DOHH2 (cell line): ENCODE results near the gene PPP2R3A.

Source experiments
- H3F3A ChIP-seq: fragments of 200-600 bp; sonication (generic), shearing (Covaris generic); 2 replicates; pipeline ENCODE4 v1.6.0; 2016; ENCODE audit warnings: antibody characterized with exemption, mild to moderate bottlenecking; ENCODE audit not compliant: control insufficient read depth, insufficient read depth
- H3K27ac ChIP-seq: fragments of 200-600 bp; sonication (generic); 2 replicates; pipeline ENCODE4 v1.5.1; 2014; ENCODE audit warnings: low read depth, mild to moderate bottlenecking, low read length, moderate library complexity
- H3K27me3 ChIP-seq: fragments of 200-600 bp; sonication (generic); 2 replicates; pipeline ENCODE4 v1.6.1; 2014; ENCODE audit warnings: mild to moderate bottlenecking, low read length, mixed read lengths; ENCODE audit not compliant: control insufficient read depth
- H3K36me3 ChIP-seq: fragments of 200-600 bp; sonication (generic); 2 replicates; pipeline ENCODE4 v1.6.1; 2014; ENCODE audit warnings: mild to moderate bottlenecking, low read length, moderate library complexity, mixed read lengths; ENCODE audit not compliant: control insufficient read depth
- H3K4me1 ChIP-seq: fragments of 200-600 bp; sonication (generic); 2 replicates; pipeline ENCODE4 v1.6.1; 2014; ENCODE audit warnings: mild to moderate bottlenecking, low read length, mixed read lengths; ENCODE audit not compliant: control insufficient read depth
- H3K4me2 ChIP-seq: fragments of 200-600 bp; sonication (generic); 2 replicates; pipeline ENCODE4 v1.6.0; 2014; ENCODE audit warnings: mild to moderate bottlenecking, low read length, moderate library complexity
- H3K4me3 ChIP-seq: fragments of 200-600 bp; sonication (generic); 2 replicates; pipeline ENCODE4 v1.5.1; 2014; ENCODE audit warnings: mild to moderate bottlenecking, low read length, mixed read lengths
- H3K79me2 ChIP-seq: fragments of 200-600 bp; sonication (generic); 2 replicates; pipeline ENCODE4 v1.6.1; 2014; ENCODE audit warnings: mild to moderate bottlenecking, low read length, mixed read lengths; ENCODE audit not compliant: control insufficient read depth
- H3K9me2 ChIP-seq: fragments of 200-600 bp; sonication (generic); replicated peaks from 2 replicates; pipeline ENCODE4 v1.6.1; 2014; ENCODE audit warnings: mild to moderate bottlenecking, low read length, mixed read lengths; ENCODE audit not compliant: control insufficient read depth
- H3K9me3 ChIP-seq: fragments of 200-600 bp; sonication (generic); 2 replicates; pipeline ENCODE4 v1.6.1; 2014; ENCODE audit warnings: antibody characterized with exemption, low read length, mixed read lengths; ENCODE audit not compliant: control insufficient read depth, insufficient read depth
- H4K20me1 ChIP-seq: fragments of 200-600 bp; sonication (generic); 2 replicates; pipeline ENCODE4 v1.6.0; 2014; ENCODE audit warnings: low read depth, mild to moderate bottlenecking, antibody characterized with exemption, low read length, moderate library complexity; ENCODE audit not compliant: control insufficient read depth, insufficient read depth
- EZH2phosphoT487 ChIP-seq: fragments of 200-600 bp; sonication (generic); IDR thresholded peaks from 2 replicates; pipeline ENCODE4 v1.6.1; 2017; ENCODE audit warnings: borderline replicate concordance, mild to moderate bottlenecking, antibody characterized with exemption, low read length, moderate library complexity, mixed read lengths
- TF ChIP-seq, protein P1 (sequence below): fragments of 200-600 bp; sonication (generic); IDR thresholded peaks from one replicate; pipeline ENCODE4 v1.5.1; 2014; ENCODE audit warnings: antibody characterized with exemption, mild to moderate bottlenecking, low read depth, low read length; ENCODE audit not compliant: poor library complexity, severe bottlenecking

Gene PPP2R3A

DNA sequence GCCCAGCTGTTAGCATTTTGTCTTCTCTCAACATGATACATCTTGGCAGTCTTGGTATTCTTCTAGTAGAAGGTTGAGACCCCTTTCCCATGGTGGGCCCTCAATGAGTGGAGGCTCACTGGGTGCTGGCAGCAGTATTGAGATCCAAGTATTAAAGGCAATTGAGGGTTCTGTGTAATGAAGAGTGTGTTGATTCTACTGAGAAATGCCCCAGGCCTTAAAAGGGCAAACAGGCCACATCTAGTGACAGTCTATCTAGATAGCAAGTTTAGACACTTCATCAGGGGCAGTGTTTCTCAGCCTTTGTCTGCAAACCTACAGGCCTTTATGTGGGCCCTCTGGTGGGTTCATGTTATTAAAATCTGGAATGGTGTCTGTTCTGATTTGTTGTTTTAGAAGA, 9.5 kb downstream of the PPP2R3A start:
- no peak for TF ChIP-seq EZH2phosphoT487
- TF ChIP-seq, protein P1, sequence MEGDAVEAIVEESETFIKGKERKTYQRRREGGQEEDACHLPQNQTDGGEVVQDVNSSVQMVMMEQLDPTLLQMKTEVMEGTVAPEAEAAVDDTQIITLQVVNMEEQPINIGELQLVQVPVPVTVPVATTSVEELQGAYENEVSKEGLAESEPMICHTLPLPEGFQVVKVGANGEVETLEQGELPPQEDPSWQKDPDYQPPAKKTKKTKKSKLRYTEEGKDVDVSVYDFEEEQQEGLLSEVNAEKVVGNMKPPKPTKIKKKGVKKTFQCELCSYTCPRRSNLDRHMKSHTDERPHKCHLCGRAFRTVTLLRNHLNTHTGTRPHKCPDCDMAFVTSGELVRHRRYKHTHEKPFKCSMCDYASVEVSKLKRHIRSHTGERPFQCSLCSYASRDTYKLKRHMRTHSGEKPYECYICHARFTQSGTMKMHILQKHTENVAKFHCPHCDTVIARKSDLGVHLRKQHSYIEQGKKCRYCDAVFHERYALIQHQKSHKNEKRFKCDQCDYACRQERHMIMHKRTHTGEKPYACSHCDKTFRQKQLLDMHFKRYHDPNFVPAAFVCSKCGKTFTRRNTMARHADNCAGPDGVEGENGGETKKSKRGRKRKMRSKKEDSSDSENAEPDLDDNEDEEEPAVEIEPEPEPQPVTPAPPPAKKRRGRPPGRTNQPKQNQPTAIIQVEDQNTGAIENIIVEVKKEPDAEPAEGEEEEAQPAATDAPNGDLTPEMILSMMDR = no peak

DNA sequence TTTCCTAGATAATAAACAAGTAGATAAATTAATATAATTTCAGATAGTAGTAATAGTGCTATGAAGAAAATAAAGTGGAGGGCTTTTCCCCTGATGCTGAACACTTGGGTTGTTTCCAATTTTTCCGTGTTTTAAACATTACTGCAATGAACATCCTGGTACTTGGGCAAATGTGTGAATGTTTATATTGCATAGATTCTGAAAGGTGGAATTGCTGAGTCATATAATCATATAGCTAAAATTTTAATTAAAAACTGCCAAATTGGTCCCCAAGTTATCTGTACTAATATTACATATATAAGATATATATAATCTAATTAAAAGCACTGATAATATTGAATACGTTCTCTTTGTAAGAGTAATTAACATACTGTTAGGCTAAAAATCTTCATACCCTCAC, 10.0 kb downstream of the PPP2R3A start:
- Histone ChIP-seq H3F3A (no peaks in the 10 kb centered on the region), H3K27me3 (no peaks in the 10 kb centered on the region), H3K4me1 (no peaks in the 10 kb centered on the region), H4K20me1 (no peaks in the 10 kb centered on the region), H3K9me3 (no peaks in the 10 kb centered on the region), H3K4me3 (no peak overlapping the region), H3K79me2 (no peaks in the 10 kb centered on the region), H3K27ac (no peak overlapping the region), H3K36me3 (no peaks in the 10 kb centered on the region), H3K9me2 (no peaks in the 10 kb centered on the region), H3K4me2 (no peak overlapping the region)
- TF ChIP-seq, protein P1 = no peak
- no peak for TF ChIP-seq EZH2phosphoT487

More for the DNA sequence above, 9.5 kb downstream of the PPP2R3A start:
- Histone ChIP-seq H3K4me1 (no peaks in the 10 kb centered on the region), H3K36me3 (no peaks in the 10 kb centered on the region), H3F3A (no peaks in the 10 kb centered on the region), H3K79me2 (no peaks in the 10 kb centered on the region), H3K9me2 (no peaks in the 10 kb centered on the region), H3K4me2 (no peak overlapping the region), H3K9me3 (no peaks in the 10 kb centered on the region), H4K20me1 (no peaks in the 10 kb centered on the region), H3K27me3 (no peaks in the 10 kb centered on the region), H3K4me3 (no peak overlapping the region), H3K27ac (no peak overlapping the region)

GRCh38 chr3:135980343-135980742, 14.8 kb downstream of the PPP2R3A start:
- no peaks in the 10 kb centered on the region for H3F3A ChIP-seq
- no peak overlapping the region for H3K4me2 ChIP-seq
- H3K36me3 ChIP-seq = no peaks in the 10 kb centered on the region
- no peaks in the 10 kb centered on the region for H3K9me2 ChIP-seq
- no peak overlapping the region for H3K27ac ChIP-seq
- no peaks in the 10 kb centered on the region for H3K79me2 ChIP-seq
- TF ChIP-seq, protein P1 = no peak
- TF ChIP-seq EZH2phosphoT487 = no peak
- peaks cover 4% of the 10 kb centered on the region for H3K27me3 ChIP-seq
- H3K4me3 ChIP-seq = no peak overlapping the region
- H3K9me3 ChIP-seq = no peaks in the 10 kb centered on the region
- H4K20me1 ChIP-seq = no peaks in the 10 kb centered on the region
- no peaks in the 10 kb centered on the region for H3K4me1 ChIP-seq
